NCI-H1930 (cell line): Measurements from ENCODE around the gene PGAP6.
A peak's percentile ranks its signal among the peaks of the same experiment; 100 is the strongest.
"Not testable (repeated sequence)": the region's sequence is repeated elsewhere in the genome, so short reads cannot be mapped to it uniquely, and the experiment has no call there.

ENCODE experiments used
- DNase-seq, 2 experiments: peaks; one replicate each; lab custom pipeline; 2025; lab: John Stamatoyannopoulos, UW

Gene PGAP6

DNA sequence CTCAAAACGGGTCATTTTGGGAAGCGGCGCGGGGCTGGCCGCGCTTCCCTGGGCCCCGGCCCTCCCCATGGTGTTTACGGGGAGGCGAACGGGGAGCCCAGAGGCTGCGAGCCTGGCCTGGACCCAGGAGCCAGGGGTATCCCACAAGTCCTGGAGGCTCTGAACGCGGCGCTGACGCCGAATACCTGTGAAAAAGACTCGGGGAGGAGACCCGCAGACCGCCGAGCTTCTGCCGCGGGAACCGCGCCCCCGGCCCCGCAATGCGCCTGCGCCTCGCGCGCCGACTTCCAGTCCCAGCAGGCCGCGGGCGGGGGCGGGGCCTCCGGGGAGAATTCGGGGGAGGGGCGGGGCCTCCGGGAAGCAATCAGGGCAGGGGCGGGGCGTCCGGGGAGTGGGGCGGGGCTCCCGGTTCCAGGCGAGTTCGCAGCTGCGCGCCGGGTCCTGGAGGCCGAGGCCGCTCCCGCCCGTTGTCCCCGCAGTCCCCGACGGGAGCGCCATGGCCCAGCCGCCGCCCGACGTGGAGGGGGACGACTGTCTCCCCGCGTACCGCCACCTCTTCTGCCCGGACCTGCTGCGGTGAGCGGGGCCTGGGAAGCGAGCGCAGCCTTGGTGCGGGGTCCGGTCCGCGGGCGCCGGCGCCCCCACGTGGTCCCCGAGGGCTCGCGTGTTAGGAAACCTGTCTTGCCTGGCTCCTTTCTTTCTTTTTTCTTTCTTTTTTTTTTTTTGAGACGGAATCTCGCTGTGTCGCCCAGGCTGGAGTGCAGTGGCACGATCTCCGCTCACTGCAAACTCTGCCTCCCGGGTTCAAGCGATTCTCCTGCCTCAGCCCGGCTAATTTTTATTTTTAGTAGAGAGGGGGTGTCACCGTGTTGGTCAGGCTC lies 19.9 kb upstream of the PGAP6 start, which contains the start of gene DECR2:
Gene DECR2 (plus strand): TSS at position 418 of the 881 bp plus-strand sequence. CDS start 79 bp downstream, at position 497.
- peak; percentile 81 to 91 for DNase-seq

DNA sequence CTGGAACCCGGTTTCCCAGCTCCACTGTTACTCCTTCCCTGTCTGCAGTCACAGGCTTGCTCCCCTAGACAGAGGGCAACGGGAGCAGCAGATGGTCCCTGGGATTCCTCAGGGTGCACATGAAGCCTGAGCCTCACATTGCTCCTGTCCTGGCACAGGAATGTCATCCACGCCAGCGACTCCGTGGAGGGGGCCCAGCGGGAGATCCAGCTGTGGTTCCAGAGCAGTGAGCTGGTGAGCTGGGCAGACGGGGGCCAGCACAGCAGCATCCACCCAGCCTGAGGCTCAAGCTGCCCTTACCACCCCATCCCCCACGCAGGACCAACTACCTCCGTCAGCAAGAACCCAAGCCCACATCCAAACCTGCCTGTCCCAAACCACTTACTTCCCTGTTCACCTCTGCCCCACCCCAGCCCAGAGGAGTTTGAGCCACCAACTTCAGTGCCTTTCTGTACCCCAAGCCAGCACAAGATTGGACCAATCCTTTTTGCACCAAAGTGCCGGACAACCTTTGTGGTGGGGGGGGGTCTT lies 18.3 kb upstream of the PGAP6 start:
- no peak for DNase-seq

DNA sequence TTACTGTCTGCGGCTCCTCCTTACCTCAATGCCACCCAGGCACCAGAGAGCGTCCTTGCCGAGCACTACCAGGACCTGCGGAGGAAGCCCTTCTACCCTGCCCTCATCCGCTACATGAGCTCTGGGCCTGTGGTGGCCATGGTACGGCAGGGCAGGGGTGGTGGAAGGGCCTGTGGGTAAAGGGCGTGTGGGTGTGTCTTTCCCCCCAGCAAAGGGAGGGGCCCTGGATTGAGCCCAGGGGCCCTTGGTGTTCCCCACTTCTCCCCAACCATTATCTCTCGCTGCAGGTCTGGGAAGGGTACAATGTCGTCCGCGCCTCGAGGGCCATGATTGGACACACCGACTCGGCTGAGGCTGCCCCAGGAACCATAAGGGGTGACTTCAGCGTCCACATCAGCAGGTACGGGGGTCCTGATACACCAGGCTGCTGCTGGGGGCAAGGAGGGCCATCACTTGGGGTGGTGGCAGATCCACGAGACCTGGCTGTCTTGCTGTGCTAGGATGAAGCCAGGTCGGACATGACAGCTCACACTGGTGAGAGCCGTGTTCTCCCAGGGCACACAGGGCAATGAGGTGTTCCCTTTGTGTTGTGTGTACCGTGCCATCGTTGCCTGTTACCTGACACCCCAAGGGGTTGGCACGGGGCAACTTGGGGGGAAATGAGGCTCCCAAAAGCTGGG lies 17.7 kb upstream of the PGAP6 start:
- no peak for DNase-seq

DNA sequence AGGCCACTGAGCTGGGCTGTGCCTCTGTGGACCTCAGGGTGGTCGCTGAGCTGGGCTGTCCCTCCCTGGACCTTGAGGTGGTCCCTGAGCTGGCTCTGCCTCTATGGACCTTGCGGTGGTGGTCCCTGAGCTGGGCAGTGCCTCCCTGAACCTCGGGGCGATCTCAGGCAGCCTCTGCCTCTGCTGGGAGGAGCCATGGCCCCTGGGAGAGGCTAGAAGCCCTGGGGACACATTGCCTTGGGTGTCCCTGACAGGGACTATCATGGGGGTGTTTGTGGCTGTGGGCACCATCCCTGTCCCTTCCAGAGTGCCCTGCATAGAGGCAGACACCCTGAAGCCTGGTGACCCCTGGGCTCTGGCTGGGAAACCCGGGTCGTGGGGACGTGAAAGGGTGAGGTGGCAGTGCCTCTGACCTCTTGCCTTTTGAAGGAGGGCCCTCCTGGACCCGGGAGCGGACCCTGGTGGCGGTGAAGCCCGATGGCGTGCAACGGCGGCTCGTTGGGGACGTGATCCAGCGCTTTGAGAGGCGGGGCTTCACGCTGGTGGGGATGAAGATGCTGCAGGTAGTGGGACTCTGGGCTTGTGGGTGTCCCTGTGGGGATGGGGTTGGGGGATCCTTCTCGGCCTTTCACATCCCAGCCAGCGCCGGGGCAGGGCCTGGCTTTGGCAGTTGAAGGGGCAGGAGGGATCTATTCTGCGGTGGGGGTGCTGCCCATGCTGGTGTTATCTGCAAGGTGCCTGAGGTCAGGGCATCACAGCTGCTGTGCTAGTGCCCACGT lies 17.0 kb upstream of the PGAP6 start:
- DNase-seq = no peak

DNA sequence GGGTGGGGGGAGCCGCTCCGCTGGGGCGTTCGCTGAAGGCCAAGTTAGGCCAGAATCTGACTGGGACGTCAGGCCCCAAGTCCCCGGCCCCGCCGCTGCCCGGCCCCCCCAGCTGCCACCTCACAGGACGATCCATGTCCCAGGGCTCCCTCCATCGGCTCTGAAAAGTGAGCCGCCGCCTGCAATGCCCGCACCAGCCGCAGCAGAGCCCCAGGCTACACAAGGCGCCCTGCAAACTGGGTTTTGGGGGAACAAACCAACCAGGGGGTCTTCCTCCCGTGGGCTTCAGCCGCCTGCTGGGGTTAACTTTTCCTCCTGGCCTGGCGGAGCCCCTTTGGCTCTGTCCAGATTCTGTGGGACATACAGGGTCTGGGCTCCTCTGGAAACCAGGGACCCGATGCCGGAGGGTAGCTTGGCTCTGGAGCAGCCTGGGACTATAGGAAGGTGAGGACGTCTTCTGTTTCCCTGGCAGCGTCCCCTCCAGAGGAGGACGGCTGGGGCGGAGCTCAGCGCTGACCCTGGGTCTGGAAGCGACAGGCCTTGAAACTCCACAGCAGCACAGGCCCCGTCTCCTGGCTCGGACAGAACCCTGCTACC lies 16.1 kb upstream of the PGAP6 start:
- peak; percentile 41 to 69 for DNase-seq

DNA sequence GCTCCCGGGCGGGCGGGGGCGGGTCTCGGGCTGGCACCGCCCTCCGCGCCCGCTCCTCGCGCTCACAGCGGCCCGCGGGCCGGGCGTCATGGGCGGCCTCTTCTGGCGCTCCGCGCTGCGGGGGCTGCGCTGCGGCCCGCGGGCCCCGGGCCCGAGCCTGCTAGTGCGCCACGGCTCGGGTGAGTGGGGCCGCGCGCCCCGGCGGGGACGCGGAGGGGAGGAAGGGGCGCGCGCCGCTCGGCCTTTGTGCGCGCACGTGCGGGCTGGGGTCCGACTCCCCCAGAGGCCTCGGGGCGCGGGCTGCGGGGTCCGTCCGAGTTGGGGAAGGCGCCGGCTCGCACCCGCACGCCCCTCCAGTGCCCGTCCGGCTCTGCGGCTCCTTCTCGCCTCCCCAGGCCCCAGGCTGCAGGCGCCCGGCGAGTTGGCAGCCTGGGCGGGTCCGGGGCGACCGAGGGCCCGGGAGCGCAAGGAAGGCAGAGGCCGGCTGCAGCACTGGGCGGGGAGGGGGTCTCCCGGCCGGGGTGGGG lies 15.4 kb upstream of the PGAP6 start, which contains the start of gene NME4:
Gene NME4 (plus strand): TSS at position 65 of the 527 bp plus-strand sequence. CDS start 24 bp downstream, at position 89.
- peak; percentile 52 to 76 for DNase-seq

DNA sequence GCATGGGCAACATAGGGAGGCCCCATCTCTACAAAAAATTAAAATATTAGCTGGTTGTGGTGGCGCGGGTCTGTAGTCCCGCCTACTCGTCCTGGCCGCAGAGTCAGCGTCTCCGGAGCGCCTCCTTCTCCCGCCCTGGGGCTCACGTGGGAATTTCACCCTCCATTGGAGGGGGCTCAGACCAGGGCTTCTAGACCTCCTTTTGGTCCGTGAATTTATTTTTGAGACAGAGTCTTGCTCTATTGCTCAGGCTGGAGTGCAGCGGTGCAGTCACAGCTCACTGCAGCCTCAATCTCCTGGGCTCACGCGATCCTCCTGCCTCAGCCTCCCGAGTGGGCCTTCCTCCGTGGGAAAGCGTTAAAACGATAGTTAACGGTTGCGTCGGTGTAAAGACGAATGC lies 14.8 kb upstream of the PGAP6 start:
- DNase-seq = peak; percentile 37 to 55

DNA sequence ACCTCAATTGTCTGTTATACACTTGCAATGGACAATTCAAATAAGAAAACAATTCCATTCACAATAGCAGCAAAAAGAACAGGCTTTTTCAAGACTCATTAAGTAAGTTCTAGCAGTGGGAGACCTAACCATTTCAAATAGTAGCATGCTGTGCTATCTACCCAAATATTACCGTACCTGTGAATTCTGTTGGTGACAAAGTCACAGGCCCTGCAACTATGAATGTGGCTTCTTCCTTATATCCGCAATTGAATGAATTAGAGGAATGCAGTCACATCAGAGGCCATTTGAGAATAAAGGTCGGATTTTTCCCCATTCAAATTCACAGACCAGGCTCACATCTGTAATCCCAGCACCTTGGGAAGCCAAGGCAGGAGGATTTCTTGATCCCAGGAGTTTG lies 14.4 kb upstream of the PGAP6 start:
- peak in 1 of 2 experiments; percentile 36 for DNase-seq

DNA sequence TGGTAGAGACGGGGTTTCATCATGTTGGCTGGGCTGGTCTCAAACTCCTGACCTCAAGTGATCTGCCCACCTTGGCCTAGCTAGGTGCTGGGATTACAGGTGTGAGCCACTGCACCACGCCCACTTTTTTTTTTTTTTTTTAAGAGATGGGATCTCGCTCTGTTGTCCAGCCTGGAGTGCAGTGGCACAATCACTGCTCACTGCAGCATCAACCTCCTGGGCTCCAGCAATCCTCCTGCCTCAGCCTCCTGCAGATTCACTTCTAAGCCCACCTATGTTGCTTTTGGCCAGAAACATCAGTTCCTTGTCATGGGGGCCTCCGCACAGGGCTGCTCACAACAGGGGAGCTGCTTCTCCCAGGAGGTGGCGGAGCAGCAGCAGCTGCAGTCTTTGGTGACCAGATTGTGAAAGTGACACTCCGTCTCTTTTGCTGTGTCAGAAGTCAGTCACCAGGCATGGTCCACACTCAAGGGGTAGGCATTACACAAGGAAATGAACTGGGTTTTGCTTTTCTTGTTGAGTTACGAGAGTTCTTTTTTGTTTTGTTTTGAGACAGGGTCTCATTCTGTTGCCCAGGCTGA lies 10.8 kb upstream of the PGAP6 start:
- DNase-seq = no peak

DNA sequence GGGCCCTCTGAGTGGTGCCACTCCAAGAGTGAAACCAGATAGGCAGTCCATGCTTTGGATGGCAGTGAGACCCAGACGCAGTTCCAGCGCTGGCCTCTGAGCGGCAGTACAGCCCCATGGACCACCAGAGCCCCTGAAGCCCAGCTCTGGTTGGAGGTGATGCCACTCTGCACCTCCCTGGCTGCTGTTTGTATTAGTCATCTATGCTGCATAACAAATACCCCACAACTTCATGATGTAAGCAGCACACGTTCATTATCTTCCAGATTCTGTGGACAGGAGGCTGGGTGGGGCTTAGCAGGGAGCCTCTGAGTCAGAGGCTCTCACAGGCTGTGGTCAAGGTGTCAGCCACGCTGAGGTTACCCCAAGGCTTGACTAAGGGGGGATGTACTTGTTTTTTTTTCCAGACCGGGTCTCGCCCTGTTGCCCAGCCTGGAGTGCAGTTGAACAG lies 10.1 kb upstream of the PGAP6 start:
- peak in 1 of 2 experiments; percentile 34 for DNase-seq

DNA sequence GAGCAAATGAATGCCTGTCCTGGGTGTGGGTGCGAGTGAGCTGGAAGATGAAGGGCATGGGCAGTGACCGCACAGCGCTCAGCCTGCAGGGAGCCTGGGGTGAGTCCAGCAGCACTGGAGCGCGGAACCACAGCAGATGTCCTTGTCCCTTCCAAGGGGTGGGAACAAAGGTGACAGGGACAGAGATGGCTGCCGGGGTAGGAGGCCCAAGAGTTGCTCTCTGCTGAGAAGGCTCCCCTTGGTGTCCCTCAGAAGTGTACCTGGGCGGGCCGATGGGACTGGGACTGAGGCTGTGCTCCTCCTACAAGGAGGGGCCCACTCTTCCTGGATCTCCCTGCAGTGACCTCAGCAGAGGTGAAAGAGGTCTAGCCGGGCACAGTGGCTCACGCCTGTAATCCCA lies 7.6 kb upstream of the PGAP6 start:
- DNase-seq = no peak

DNA sequence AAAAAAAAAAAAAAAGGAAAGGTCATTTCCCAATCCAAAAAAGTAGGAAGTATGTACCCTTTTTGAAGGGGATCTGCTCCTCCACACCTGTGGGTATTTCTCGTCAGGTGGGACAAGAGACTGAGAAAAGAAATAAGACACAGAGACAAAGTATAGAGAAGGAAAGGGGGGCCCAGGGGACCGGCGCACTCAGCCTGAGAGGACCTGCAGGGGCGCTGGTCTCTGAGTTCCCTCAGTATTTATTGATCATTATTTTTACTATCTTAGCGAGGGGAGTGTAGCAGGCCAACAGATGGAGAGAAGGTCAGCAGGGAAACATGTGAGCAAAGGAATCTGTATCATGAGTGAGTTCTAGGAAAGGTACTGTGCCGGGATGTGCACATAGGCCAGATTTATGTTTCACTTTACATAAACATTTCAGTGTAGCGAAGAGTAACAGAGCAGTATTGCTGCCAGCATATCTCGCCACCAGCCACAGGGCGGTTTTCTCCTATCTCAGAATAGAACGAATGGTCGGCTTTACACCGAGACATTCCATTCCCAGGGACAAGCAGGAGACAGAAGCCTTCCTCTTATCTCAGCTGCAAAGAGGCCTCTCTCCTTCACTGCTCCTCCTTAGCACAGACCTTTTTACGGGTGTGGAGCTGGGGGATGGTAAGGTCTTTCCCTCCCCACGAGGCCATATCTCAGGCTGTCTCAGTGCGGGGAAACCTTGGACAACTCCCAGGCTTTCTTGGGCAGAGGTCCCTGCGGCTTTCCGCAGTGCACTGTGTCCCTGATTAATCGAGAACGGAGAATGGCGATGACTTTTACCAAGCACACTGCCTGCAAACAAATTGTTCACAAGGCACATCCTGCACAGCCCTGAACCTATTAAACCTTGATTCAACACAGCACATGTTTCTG lies 6.2 kb upstream of the PGAP6 start:
- DNase-seq = not testable (repeated sequence)

DNA sequence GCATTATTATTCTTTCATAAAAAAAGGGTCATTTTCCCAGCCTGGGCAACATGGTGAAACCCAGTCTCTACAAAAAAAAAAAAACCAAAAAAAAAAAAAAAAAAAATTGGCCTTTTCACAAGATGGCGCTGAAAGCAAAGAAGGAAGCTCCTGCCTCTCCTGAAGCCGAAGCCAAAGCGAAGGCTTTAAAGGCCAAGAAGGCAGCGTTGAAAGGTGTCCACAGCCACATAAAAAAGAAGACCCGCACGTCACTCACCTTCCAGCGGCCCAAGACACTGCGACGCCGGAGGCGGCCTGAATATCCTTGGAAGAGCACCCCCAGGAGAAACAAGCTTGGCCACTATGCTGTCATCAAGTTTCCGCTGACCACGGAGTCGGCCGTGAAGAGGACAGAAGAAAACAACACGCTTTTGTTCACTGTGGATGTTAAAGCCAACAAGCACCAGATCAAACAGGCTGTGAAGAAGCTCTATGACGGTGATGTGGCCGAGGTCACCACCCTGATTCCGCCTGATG lies 4.9 kb upstream of the PGAP6 start:
- DNase-seq = no peak

DNA sequence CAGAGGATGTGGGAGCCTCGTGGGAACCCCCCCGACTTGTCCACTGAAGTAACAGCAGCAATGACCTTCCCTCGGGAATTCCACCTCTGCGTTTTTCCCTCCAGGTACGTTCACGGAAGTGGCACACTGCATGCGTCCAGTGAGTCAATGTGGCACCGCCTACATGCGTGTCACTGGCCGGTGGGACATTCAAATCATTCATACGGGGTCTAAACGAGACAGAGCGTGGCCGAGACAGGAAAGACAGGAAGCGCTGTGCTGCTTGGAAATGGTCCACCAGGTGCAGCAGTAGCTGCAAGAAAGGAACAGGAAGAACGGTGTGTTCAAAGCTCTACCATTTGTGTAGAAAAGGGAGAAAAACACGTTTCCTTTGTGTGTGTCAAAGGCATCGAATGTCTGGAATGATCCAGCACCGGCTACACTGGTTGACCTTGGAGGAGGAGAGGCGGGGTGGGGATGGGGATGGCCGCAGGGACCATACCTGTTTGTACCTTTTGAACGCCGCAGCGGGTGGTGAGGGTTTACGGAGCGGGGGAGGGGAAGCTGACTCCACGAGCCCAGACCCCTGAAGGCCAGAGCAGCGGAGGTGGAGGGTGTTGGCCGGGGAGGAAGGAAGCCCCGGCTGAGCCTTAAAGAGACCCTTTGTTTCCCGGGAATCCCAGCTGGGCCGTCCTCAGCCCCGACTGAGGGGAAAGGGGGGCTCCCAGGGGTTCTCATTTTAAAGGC lies 1.7 kb upstream of the PGAP6 start:
- DNase-seq = no peak

DNA sequence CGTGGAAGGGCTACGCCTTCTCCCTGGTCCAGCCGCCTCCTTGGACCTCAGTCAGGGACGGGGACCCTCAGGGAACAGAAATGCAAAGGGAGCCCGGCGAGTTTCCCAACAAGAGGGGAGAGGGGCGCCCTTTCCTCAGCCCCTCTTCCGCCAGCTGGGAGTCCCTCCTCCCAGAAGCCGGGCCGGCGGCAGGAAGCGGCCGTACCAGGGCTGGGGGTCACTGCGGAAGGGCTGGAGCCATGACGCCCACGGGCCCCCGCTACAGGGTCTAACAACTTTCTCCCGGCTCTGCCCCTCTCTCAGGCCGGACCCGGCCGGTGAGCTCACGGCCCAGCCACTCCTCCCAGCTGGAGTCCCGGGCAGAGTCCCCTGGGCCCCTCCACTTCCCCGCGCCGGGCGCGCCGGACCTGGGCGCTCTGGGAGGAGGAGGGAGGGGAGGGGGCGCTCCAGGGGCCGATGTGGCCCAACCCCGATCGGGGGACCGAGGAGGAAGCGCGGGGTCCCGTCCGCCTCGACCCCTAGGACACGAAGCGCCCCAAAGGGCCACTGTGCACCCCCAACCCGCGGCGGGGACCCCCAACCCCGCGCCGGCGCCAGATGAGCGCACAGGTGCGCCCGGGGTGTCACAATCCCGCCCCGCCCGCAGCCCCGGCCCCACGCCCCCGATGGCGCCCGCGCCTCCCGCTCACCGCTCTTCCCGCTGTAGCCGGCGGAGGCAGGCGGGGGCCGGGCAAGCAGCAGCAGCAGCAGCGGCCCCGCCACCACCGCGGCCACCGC lies 578 bp downstream of the PGAP6 start:
- no peak for DNase-seq

DNA sequence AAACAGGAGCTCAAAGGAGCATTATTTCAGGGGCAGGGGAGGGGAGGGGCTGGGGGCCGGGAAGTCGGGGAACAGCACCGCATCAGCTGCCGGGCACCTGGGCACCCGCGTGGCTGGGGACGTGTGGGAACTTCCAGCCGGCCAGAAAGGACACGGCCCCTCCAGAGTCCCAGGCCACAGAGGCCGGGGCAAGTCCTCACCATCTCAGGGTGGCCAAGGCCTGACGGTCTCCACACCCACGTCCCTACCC lies 1.1 kb downstream of the PGAP6 start:
- DNase-seq = no peak

DNA sequence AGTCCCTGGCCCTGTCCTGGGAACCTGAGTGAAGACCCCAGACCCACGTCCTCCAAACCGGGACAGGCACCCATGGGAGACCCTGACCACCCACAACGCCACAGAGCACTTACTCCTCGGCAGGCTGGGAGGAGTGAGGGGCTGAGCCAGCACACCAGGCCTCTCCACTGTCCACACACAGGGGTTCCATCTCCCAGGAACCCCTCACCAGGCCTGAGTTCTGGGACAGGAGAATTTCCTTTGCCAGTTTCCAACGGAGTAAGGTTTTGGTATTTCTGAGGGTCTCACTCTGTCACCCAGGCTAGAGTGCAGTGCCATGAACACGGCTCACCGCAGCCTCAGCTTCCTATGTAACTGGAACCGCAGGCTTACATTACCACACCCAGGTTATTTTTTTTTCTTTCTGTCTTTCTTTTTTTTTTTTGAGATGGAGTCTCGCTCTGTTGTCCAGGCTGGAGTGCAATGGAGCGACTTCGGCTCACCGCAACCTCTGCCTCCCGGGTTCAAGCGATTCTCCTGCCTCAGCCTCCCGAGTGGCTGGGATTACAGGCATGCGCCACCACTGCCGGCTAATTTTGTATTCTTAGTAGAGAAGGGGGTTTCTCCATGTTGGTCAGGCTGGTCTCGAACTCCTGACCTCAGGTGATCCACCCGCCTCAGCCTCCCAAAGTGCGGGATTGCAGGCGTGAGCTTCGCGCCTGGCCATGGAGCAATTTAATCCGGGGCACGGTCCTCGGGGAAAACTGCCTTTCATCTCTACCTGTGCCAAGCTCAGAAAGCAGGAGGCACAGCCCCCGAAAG lies 1.6 kb downstream of the PGAP6 start:
- DNase-seq = no peak
